ENCODE results near the gene FRMD4A.

The FRMD4A gene

GRCh38 chr10:13732465-13732881 lies 598.3 kb downstream of the FRMD4A start:
- H3K36me3 ChIP-seq: no peaks in the 10 kb centered on the region

DNA sequence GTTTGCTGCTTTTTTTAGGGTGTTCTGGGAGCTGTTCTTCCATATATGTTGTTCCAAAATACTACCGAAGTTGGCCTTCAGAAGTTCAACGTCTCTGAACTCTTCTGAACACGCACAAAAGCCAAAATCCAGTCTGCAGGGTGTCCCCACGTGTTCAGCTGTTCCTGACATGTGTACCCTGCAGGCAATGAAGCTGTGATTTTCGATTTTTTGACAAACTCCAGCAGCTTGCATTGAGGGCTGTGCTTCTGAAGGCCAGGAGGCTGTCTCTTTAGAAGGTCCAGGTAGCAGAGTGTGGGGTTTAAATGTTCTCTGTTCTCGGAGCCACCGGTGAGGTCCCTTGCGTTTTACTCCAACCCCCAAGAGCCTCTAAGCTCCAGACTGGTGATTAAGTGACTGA lies 598.9 kb downstream of the FRMD4A start:
- no peaks in the 10 kb centered on the region for H3K4me1 ChIP-seq
- TF ChIP-seq, protein P1, sequence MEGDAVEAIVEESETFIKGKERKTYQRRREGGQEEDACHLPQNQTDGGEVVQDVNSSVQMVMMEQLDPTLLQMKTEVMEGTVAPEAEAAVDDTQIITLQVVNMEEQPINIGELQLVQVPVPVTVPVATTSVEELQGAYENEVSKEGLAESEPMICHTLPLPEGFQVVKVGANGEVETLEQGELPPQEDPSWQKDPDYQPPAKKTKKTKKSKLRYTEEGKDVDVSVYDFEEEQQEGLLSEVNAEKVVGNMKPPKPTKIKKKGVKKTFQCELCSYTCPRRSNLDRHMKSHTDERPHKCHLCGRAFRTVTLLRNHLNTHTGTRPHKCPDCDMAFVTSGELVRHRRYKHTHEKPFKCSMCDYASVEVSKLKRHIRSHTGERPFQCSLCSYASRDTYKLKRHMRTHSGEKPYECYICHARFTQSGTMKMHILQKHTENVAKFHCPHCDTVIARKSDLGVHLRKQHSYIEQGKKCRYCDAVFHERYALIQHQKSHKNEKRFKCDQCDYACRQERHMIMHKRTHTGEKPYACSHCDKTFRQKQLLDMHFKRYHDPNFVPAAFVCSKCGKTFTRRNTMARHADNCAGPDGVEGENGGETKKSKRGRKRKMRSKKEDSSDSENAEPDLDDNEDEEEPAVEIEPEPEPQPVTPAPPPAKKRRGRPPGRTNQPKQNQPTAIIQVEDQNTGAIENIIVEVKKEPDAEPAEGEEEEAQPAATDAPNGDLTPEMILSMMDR (IDR thresholded peaks at IDR 0.05; ENCODE audit: low read depth, low read length): no peak
- no peak overlapping the region for H3K4me3 ChIP-seq (ENCODE audit: low read depth, low read length)
- no peak for DNase-seq
- H3K9me3 ChIP-seq: no peaks in the 10 kb centered on the region
- no peaks in the 10 kb centered on the region for H3K36me3 ChIP-seq
- H3K27me3 ChIP-seq: no peaks in the 10 kb centered on the region

More at GRCh38 chr10:13732465-13732881, 598.3 kb downstream of the FRMD4A start:
- no peaks in the 10 kb centered on the region for H3K9me3 ChIP-seq
- no peaks in the 10 kb centered on the region for H3K27me3 ChIP-seq
- H3K4me3 ChIP-seq (ENCODE audit: low read depth, low read length): no peak overlapping the region
- DNase-seq: no peak
- TF ChIP-seq, protein P1 (IDR thresholded peaks at IDR 0.05; ENCODE audit: low read depth, low read length): no peak
- no peaks in the 10 kb centered on the region for H3K4me1 ChIP-seq

- no peak for DNase-seq
- no peaks in the 10 kb centered on the region for H3K9me3 ChIP-seq
- no peaks in the 10 kb centered on the region for H3K36me3 ChIP-seq
- H3K4me1 ChIP-seq: no peaks in the 10 kb centered on the region
- H3K4me3 ChIP-seq (ENCODE audit: low read depth, low read length): no peak overlapping the region
- H3K27me3 ChIP-seq: no peaks in the 10 kb centered on the region
- TF ChIP-seq, protein P1 (IDR thresholded peaks at IDR 0.05; ENCODE audit: low read depth, low read length): no peak
These were observed 599.8 kb downstream of the FRMD4A start for GRCh38 chr10:13730956-13731355.

GRCh38 chr10:13730306-13730652 lies 600.4 kb downstream of the FRMD4A start:
- DNase-seq: no peak

DNA sequence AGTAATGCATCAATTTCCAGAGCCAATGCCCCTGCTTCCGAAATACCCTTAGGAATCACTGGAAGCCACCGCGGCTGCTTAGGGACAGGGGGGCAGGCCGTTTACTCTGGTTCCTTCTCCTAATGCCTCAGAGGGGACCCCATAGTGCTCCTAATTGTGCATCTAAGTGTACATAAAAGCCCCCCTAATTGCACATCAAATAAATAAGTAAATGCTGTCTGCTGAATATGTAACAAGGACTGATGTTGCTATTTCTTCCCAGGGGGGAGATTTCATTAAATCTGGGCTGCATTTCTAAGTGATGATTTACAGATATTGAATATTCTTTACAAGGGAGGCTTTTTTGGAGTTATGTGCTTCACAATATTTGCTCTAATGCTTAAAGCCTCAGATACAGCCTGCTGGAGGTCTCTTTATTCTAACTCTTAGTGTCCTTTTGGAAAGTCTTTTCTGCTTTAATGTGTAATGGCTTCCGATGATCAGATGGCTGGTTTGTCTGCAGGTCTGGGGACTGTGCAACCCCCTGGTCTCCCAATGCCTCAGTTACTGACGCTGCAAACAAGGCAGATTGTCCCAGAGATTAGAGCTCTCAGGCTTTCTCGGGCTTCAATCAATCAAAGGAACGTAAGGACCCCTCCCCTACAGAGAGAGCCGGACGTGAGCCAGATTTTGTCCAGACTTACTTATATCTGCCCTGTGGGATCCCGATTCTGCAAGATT lies 601.0 kb downstream of the FRMD4A start:
- Histone ChIP-seq H3K36me3 (no peaks in the 10 kb centered on the region), H3K27me3 (no peaks in the 10 kb centered on the region), H3K4me1 (no peaks in the 10 kb centered on the region), H3K9me3 (no peaks in the 10 kb centered on the region), H3K4me3 (ENCODE audit: low read depth, low read length) (no peak overlapping the region)
- TF ChIP-seq, protein P1 (IDR thresholded peaks at IDR 0.05; ENCODE audit: low read depth, low read length): no peak
- DNase-seq: no peak

More at GRCh38 chr10:13730306-13730652, 600.4 kb downstream of the FRMD4A start:
- H3K9me3 ChIP-seq: no peaks in the 10 kb centered on the region
- no peaks in the 10 kb centered on the region for H3K4me1 ChIP-seq
- H3K27me3 ChIP-seq: no peaks in the 10 kb centered on the region
- TF ChIP-seq, protein P1 (IDR thresholded peaks at IDR 0.05; ENCODE audit: low read depth, low read length): no peak
- no peak overlapping the region for H3K4me3 ChIP-seq (ENCODE audit: low read depth, low read length)
- no peaks in the 10 kb centered on the region for H3K36me3 ChIP-seq

GRCh38 chr10:13728898-13729535 lies 601.7 kb downstream of the FRMD4A start:
- no peak for DNase-seq
- H3K27me3 ChIP-seq: no peaks in the 10 kb centered on the region
- H3K4me3 ChIP-seq (ENCODE audit: low read depth, low read length): no peak overlapping the region
- no peaks in the 10 kb centered on the region for H3K9me3 ChIP-seq
- H3K4me1 ChIP-seq: no peaks in the 10 kb centered on the region
- TF ChIP-seq, protein P1 (IDR thresholded peaks at IDR 0.05; ENCODE audit: low read depth, low read length): no peak
- H3K36me3 ChIP-seq: no peaks in the 10 kb centered on the region

All from BE2C (cell line).